ENCODE measurements around the gene CEMIP.

- no peak for TF ChIP-seq CTCF (IDR thresholded peaks at IDR 0.05)
- TF ChIP-seq POLR2A (IDR thresholded peaks at IDR 0.05): no peak
- TF ChIP-seq POLR2AphosphoS5 (IDR thresholded peaks at IDR 0.05): no peak
Measured at GRCh38 chr15:80732818-80733217, 46.4 kb upstream of the CEMIP start.
